GM18861 (cell line): ENCODE results near the gene TTC28.

Source experiments
- ATAC-seq: cut with Tn5 transposase; IDR thresholded peaks from one replicate; pipeline ENCODE4 v1.9.1; 2021; ENCODE audit not compliant: unreplicated experiment

TTC28 gene

GRCh38 chr22:28297504-28297903 lies 382.1 kb downstream of the TTC28 start:
- no peak for ATAC-seq

DNA sequence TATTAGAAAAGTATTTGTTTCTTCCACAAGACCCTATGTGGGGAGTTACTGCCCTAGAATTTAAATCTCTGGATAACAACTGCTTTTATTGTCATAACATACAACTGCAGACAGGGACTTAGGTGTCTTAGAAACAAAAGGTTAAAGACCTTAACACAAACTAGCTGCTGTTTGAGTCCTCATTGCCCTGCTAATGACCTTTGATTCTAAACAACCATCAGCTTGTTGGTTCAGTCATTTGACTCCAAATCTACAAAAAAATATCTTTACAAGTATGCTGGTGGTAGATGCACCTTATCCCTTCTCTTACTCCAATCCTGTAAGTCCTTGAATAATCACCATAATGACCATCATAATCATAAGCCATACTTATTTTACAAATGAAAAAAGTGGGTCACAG lies 383.2 kb downstream of the TTC28 start:
- ATAC-seq = no peak

DNA sequence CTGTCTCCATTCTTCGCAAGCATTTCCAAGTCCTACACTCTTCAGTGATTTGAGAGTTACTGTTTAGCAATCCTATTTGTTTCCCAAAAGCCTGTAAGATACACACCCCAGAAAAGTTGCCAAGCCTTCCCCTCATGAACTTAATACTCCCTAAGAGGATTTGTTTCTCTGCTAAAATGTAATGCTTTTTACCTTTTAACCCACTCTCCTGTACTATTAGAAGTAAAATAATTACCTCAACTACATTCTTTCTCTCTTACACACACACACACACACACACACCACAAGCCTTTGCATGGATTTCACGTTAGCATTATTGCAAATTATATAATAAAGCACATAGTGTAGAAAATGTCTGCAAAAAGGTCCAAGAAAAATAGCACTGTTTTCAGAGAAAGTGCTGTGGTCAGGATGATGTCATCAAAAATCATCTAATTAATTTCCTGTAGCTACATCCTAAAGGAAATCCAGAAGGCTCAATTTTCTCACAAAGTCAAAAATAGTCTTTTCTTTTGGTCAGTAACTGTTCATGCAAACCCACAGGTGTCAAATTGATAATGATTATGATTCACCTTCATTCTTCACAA lies 396.5 kb downstream of the TTC28 start:
- ATAC-seq = no peak

DNA sequence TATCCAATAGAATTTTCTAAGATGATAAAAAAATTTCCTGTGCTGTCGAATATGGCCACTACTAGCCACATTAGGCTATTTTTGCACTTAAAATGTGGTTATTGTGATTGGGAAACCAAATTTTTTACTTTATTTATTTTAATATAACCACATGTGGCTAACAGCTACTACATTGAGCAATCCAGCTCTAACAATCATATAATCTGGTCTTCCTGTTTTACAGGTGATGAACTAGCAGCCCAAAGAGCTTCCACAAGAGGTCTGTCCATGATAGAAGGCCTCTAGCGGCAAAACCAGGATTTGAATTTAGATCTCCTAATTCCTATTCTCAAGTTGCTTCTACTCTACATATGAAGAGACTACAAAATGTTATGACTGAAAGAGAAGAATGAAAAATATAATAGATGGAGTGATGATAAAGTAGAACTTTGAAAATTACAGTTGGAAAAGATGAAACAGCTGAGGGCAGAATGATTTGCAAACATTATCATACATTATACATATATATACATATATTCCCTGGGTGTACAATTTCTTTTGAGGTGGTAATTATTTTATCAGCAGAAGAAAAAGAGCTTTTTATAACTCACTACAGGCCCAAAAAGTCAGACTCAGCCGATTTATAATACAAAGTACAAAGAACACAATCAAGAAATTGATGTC lies 397.1 kb downstream of the TTC28 start:
- ATAC-seq = no peak

DNA sequence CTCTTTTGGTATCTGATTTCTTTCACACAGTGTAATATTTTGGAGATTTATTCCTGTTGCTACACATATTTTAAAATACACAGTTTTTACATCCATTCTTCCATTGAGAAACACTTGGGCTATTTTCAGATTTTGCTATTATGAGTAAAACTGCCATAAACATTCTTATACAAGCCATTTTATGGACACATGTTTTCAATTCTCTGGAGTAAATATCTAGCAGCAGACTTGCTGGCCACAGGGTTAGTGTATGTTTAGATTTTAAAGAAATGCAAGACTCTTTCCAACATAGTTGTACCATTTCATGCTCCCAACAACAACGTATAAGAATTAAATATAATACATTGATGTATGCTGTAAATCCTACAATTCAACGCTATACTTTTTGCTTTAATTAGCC lies 399.8 kb downstream of the TTC28 start:
- no peak for ATAC-seq

GRCh38 chr22:28269277-28269676 lies 410.4 kb downstream of the TTC28 start:
- ATAC-seq = no peak

- no peak for ATAC-seq
These were observed 410.8 kb downstream of the TTC28 start for GRCh38 chr22:28268850-28269249.

- ATAC-seq = no peak
These were observed 411.5 kb downstream of the TTC28 start for GRCh38 chr22:28268171-28268570.

- no peak for ATAC-seq
These were observed 419.0 kb downstream of the TTC28 start for GRCh38 chr22:28260619-28261018.

DNA sequence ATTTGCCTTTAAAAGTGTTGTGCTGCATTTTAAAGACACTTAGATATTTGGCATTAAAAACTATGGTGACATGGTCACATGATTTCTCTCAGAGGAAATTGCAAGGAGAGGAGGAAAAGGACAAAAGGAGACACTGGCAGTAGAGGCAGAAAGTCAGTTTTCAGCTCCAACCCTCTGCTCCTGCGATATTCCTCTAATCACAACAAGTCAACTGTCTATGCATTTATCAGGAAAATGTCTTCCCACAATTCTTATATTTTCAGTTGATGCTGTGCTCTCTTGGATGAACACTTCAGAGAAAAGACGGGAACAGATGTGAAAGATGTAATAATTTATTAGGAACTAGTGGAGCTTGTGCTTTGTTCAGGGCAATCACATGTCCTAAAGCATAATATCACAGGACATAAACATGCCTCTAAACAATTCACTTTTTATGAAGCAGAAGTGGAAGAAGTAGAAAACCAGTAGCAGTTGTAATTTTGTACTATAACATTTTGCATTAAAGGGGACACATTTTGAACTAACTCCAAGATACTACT lies 419.8 kb downstream of the TTC28 start:
- ATAC-seq = no peak

DNA sequence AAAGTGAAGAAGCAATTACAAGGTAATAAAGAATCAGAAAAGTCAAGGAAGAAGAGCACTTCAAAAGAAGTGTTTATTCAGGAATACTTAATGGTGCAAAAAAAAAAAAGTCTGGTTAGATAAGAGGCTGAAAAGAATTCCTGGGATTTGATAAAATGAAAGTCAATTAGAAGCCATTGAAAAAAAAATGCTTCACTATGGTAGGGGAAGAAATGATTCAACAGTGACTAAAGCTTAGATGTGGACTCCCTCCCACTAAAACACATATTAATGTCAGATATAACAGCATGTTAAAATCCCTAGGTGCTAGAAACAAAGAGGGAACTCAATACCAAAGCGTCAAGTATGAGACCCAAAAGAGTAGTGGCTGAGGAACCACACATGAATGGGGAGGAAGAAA lies 425.2 kb downstream of the TTC28 start:
- no peak for ATAC-seq

DNA sequence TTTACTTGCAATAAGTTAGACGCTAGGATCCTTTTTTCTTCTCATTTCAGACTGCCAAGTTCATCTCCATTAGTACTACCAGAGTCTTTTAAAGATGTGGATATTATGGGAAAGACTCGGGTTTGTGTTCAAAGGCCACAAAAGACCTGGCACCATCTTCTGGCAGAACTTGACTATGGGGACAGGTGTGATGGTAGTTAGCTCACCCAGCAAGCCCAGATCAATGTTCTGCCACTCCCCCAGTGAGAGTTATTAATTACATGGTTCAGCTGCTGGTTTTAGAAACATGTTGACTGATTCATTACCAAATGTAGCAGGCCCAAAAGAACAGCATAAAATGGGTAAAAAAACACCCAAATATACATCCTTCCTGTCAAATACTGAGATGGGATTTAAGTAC lies 427.1 kb downstream of the TTC28 start:
- no peak for ATAC-seq

- ATAC-seq = no peak
These were observed 429.5 kb downstream of the TTC28 start for GRCh38 chr22:28250036-28250695.

DNA sequence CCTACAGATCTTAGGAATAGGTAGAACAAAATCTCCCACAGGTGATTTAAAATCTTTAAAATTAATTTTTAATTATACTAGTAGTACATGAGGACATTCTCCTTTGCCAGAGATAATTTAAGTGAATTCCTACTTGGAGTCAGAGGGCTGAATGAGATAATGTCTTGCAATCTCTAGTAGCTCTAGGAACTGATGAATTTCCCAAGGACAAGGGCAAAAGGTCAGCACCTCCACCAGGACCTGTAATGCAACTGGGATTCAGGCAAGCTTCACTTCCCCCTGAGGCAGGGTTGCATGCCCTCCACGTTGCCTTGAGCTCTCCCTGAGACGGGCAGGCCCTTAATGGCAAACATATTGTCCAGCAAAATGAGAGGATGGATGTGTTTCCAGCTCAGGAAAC lies 430.2 kb downstream of the TTC28 start:
- ATAC-seq = no peak

DNA sequence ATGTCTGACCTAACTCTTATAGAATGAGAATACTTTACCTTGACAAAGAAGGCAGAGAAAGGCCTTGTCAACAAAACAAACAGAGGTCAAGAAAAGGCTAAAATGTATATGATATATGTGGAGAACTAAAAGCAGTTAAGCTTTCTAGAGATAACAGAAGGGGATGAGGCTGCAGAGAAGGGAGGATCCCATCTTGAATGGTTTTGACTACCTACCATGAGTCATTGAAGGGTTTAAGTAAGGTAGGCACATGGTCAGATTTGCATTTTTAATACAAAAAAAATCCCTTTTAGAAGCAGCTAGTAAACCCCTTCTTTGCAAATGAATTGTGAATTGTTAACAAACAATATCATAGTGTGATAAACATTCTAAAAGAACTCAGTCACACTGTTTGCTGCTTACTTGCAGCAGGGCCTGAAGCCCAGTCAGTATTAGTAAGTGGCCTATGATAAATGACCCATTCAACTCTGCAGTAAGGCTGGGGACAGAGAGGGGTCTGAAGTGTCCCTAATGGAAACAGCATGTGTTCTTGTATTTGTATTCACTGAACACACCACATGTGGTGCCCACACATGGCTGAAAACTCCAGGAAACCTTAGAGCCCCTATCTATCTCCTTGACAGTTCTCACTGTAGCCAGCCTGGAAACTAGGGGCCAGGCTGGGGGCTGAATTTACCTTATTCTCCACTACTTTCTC lies 431.8 kb downstream of the TTC28 start:
- ATAC-seq = no peak

- no peak for ATAC-seq
These were observed 432.5 kb downstream of the TTC28 start for GRCh38 chr22:28247136-28247535.

DNA sequence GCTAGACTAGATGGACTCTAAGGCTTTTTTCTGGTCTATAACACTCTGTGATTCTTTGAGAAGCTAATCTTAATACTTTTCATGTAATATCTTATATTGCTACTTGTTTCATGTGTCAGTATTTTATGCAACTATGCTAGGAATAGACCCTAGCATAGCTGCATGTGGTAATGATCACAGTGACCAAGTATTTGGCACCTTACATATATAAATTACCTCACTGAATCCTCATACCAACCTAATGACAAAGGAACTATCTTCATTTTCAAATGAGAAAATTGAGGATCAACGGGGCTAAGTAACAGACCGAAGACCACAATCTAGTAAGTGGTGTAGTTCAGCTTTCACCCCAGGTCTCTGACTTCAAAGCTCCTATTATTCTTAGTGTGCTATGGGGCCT lies 433.2 kb downstream of the TTC28 start:
- no peak for ATAC-seq

DNA sequence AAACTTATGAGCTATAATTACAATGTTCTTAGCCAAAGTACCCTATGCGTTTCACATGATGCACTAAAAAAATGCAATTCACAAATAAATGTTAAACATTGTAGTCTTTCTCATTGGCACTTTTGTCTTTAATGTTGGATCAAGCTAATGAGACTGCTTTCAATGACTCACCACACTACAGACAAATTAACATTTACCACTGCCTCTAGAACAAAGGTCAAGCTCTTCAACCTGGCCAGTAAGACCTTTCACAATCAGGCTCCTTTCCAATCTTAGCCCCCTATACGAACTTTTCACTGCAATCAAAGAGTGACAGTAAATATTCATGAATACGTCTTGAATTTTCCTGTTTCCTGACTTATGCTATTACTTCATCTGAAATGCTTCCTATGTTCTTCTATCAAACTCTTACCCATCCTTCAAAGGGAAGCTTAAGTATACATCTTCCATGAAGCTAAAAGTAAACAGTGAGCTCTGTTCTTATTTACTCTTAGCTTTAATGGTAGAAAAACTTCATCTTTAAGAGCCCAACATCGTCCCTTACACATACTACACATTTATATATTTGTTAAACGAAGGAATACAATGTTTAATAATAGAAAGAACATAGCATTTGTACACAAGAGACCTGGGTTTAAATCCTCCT lies 433.9 kb downstream of the TTC28 start:
- no peak for ATAC-seq

DNA sequence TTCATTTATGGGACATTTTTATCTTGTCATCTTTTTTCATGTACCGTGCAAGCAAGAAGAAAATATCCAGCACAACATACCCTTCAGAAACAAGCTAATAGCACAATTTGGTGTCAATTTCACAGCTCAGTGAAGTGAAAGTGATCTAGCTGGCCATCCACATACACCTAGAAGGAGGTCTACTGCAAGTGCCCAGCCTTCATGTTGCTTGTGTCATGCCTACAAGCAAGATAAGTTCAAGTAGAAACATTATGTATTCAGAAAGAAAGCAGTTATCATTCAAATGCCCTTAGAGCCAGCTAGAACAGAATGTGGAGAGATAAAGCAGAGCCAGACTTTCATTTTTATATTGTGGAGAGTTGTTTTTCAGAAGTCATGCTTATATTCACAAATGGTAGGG lies 434.9 kb downstream of the TTC28 start:
- no peak for ATAC-seq

GRCh38 chr22:28243539-28243938 lies 436.1 kb downstream of the TTC28 start:
- ATAC-seq = no peak

DNA sequence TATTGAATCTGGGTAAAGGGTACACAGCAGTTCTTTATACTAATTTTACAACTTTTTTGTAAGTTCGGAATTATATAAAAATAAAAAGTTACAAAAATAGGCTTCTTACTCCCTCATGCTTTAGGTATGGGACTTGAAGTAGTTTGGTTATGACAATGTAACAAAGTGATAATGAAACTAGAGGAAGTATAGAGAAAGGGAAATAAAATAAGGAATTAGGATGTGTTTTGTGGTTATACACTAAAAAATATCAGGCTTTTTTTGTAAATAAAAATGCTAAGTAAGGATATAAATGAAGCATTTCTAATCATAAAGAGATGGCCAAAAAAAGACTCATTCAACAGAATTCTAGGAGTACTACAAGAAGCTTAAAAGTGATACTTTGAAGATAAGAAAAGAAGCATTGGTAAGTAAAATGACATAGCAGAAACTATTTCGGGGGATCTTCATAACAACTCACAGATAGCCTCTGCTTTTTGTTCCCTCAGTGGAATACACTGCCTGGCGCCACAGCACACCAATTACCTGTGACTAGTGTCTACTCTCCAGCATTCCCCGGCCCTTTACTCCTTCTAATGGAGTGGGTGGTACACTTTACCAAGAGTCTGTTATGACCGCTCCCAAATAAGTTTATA lies 437.9 kb downstream of the TTC28 start:
- ATAC-seq = no peak
